Esophagus squamous epithelium (tissue), 4 donors: ENCODE measurements around the gene NUDT21.

Experiments used
- CTCF ChIP-seq, 6 experiments: fragments of 450-650 bp in 4 of 6; fragments of 200-600 bp in 2 of 6; sonication (generic) in 2 of 6; IDR thresholded peaks; one replicate each; pipeline ENCODE4 v1.5.1; 2016 to 2019; ENCODE audit warnings: antibody characterized with exemption in 6 of 6, mild to moderate bottlenecking in 4 of 6, moderate library complexity in 4 of 6
- POLR2A ChIP-seq, 4 donors: fragments of 450-650 bp; IDR thresholded peaks; one replicate each; pipeline ENCODE4 v1.6.1; 2017; ENCODE audit warnings: antibody characterized with exemption in 4 of 4, mild to moderate bottlenecking in 4 of 4, moderate library complexity in 3 of 4

GRCh38 chr16:56417138-56417537 lies 34.0 kb downstream of the NUDT21 start:
- no peak for TF ChIP-seq CTCF (IDR thresholded peaks at IDR 0.05)
- TF ChIP-seq POLR2A (IDR thresholded peaks at IDR 0.05): no peak
